ENCODE results near the gene ZNF207. TPM values are rescaled to one million over a fixed set of nuclear protein-coding genes. Genes with fewer than 3 reads are reported as not detected.
"Not testable (repeated sequence)": the region's sequence is repeated elsewhere in the genome, so short reads cannot be mapped to it uniquely, and the experiment has no call there.

ZNF207 gene
- total and polyA plus RNA-seq, 2 of the 8 experiments (the other 6 are each of a cell fraction or from before 2014, with no cell fraction given) = 268 to 286 TPM

DNA sequence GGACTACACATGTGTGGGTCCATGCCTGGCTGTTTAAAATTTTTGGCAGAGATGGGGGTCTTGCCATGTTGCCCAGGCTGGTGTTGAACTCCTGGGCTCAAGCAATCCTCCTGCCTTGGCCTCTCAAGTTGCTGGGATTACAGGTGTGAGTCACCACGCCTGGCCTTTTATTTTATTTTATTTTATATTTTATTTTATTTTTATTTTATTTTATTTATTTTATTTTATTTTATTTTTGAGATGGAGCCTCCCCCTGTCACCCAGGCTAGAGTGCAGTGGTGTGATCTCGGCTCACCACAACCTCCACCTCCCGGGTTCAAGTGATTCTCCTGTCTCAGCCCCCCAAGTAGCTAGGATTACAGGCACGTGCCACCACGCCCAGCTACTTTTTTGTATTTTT lies 33.3 kb upstream of the ZNF207 start:
- H2BK120ac ChIP-seq (replicated peaks; ENCODE audit: low read depth, low read length); H2AK5ac ChIP-seq (ENCODE audit: low read depth, low read length); H3K79me1 ChIP-seq (ENCODE audit: low read depth, low read length); H2BK20ac ChIP-seq (ENCODE audit: low read length); H3K4me2 ChIP-seq (ENCODE audit: insufficient read depth in 1 of 2, low read depth in 2 of 2, low read length in 2 of 2); H3K18ac ChIP-seq (ENCODE audit: extremely low read depth, low read length); H3K4me1 ChIP-seq (replicated peaks in 1 of 4; ENCODE audit: control insufficient read depth in 3 of 4, insufficient read depth in 4 of 4, low read length in 3 of 4); H4K5ac ChIP-seq (ENCODE audit: insufficient read length, low read depth, low read length); H3K27me3 ChIP-seq (replicated peaks in 1 of 4; ENCODE audit: control insufficient read depth in 3 of 4, extremely low read depth in 1 of 4, insufficient read depth in 3 of 4, low read length in 3 of 4); H2BK12ac ChIP-seq (ENCODE audit: low read depth, low read length); H2BK5ac ChIP-seq (ENCODE audit: low read depth, low read length); H3K23ac ChIP-seq (ENCODE audit: insufficient read length); H3K9me3 ChIP-seq (ENCODE audit: insufficient read depth in 2 of 2, low read depth in 1 of 2, low read length in 1 of 2); H3K14ac ChIP-seq (ENCODE audit: insufficient read length); FAIRE-seq; H3K4me3 ChIP-seq (ENCODE audit: extremely low read depth in 1 of 4, insufficient read depth in 2 of 4, low read depth in 3 of 4, low read length in 4 of 4); H3K36me3 ChIP-seq (ENCODE audit: control insufficient read depth in 2 of 4, insufficient read depth in 4 of 4, low read length in 3 of 4); H2BK15ac ChIP-seq (ENCODE audit: low read length); H3K23me2 ChIP-seq (ENCODE audit: low read depth, low read length); H3K56ac ChIP-seq (replicated peaks; ENCODE audit: insufficient read length, low read depth, low read length); DNase-seq (ENCODE audit: low read depth in 1 of 2, low spot score in 2 of 2); H2AFZ ChIP-seq (ENCODE audit: low read length); H4K20me1 ChIP-seq (replicated peaks in 1 of 2; ENCODE audit: control insufficient read depth in 1 of 2, insufficient read depth in 2 of 2, low read length in 2 of 2); H4K8ac ChIP-seq (ENCODE audit: extremely low read depth, insufficient read depth, low read length); H3K27ac ChIP-seq (ENCODE audit: low read depth, low read length); H4K91ac ChIP-seq (replicated peaks; ENCODE audit: insufficient read length, low read length); H3K4ac ChIP-seq (replicated peaks; ENCODE audit: insufficient read length, low read depth, low read length); H3K79me2 ChIP-seq (ENCODE audit: control insufficient read depth in 1 of 2, insufficient read depth in 2 of 2, low read length in 2 of 2); H3K9ac ChIP-seq (replicated peaks in 1 of 4; ENCODE audit: extremely low read depth in 1 of 4, low read depth in 3 of 4, low read length in 3 of 4): not testable (repeated sequence)
- CTCF ChIA-PET (ENCODE audit: partially characterized antibody) = interaction anchor here (0.5 to 13.3 kb wide), 12 partner anchors 12 to 90 kb away, joined by 3 to 170 read pairs (median 4); no protein-coding TSS in a partner anchor
- WGBS, 2 experiments (ENCODE audit: extremely low coverage in 1 of 2, insufficient coverage in 1 of 2, insufficient read length in 1 of 2, insufficient replicate concordance in 2 of 2, low coverage in 1 of 2, low lambda C conversion rate in 2 of 2, missing lambda C conversion rate in 1 of 2) = 93% methylated on average over 5 of the region's 5 CpGs; no CpG with 5 or more reads in 1 of the 2 experiments
- POLR2A ChIA-PET (ENCODE audit: partially characterized antibody) = interaction anchor here (1.0 to 1.6 kb wide), 3 partner anchors 9 to 52 kb away, joined by 3 to 4 read pairs (median 3); no protein-coding TSS in a partner anchor
